Right cardiac atrium (tissue), 5 donors: ENCODE results near the gene SUN5. TPM values are rescaled to one million over a fixed set of nuclear protein-coding genes. Genes with fewer than 3 reads are reported as not detected.

Source experiments
- ATAC-seq, 2 donors: fragments of 200-7000 bp; cut with Tn5 transposase; one replicate each; pipeline versions ENCODE4 v1.8.0 to v1.9.1; 2020; ENCODE audit warnings: moderate library complexity in 2 of 2, mild to moderate bottlenecking in 1 of 2
- DNase-seq, 3 donors: peaks; one replicate each; pipeline ENCODE4 v3.0.0-alpha.2; 2020
- H3K27ac ChIP-seq: one replicate; pipeline ENCODE4 v1.5.1; 2013; ENCODE audit warnings: mild to moderate bottlenecking, low read length, control low read depth, moderate library complexity
- H3K27me3 ChIP-seq: one replicate; pipeline ENCODE4 v1.6.1; 2013; ENCODE audit not compliant: control insufficient read depth, insufficient read depth
- H3K4me1 ChIP-seq: one replicate; pipeline ENCODE4 v1.6.1; 2013; ENCODE audit warnings: low read length; ENCODE audit not compliant: control insufficient read depth, insufficient read depth
- H3K4me3 ChIP-seq: one replicate; pipeline ENCODE4 v1.5.1; 2013; ENCODE audit warnings: low read length, control low read depth
- H3K9me3 ChIP-seq: one replicate; pipeline ENCODE4 v1.6.1; 2013; ENCODE audit warnings: low read length; ENCODE audit not compliant: control insufficient read depth
- WGBS: extraction: QIAGEN DNeasy Blood & Tissue Kit; methylation state at CpG from one replicate; pipeline ENCODE4 v1.1.7; 2013; 5-methylcytosine and 5-hydroxymethylcytosine counted together
- intact Hi-C, 4 donors: fragments of 100-400 bp; cut with DNase I; formaldehyde crosslinking; loops; one replicate each; pipeline versions ENCODE4 v1.11.0 to v1.14.0; 2022 to 2023
- polyA plus RNA-seq: library from polyadenylated mRNA; stranded (reverse); fragments of 200-250 nt; gene quantifications from one replicate; pipeline ENCODE4 v1.2.3, GENCODE V29; 2013
- total RNA-seq, 4 donors: library from RNA; stranded (reverse); fragmentation: NEBNext Ultra II Directional; extraction: Animal tissue kit (Norgen Biotek cat#: 25700); gene quantifications; one replicate each; pipeline ENCODE4 v1.2.1, GENCODE V29; 2021
- donor health status: healthy with polysubstance abuse.
- donor health status: DM: no; HTN: yes; CAD: no.
- donor health status: DM: no; HTN: no; CAD: no.
- donor health status: DM: no; HTN: yes; CAD: no; lungs with severe emphysema.
- donor health status: DM: yes; HTN: yes; CAD: no.

Gene SUN5
- total and polyA plus RNA-seq, 5 donors: not detected

GRCh38 chr20:33026072-33026778, 22.0 kb upstream of the SUN5 start:
- intact Hi-C loops: no loop called here
- 61% methylated on average over 5 of the region's 5 CpGs for WGBS
- DNase-seq (no peak), ATAC-seq (no peak)
- Histone ChIP-seq H3K27ac (no peak overlapping the region), H3K4me3 (no peak overlapping the region), H3K27me3 (no peaks in the 10 kb centered on the region), H3K9me3 (no peaks in the 10 kb centered on the region), H3K4me1 (no peaks in the 10 kb centered on the region)

- no peak for DNase-seq
- Histone ChIP-seq H3K27ac (no peak overlapping the region), H3K4me3 (no peak overlapping the region), H3K9me3 (no peaks in the 10 kb centered on the region), H3K4me1 (no peaks in the 10 kb centered on the region), H3K27me3 (no peaks in the 10 kb centered on the region)
- no peak for ATAC-seq
- 47% methylated on average over 9 of the region's 9 CpGs for WGBS
- intact Hi-C loops: no loop called here
Measured at GRCh38 chr20:33025318-33025876, 21.2 kb upstream of the SUN5 start.

- 70% methylated on average over 5 of the region's 5 CpGs for WGBS
- H3K4me1 ChIP-seq: no peaks in the 10 kb centered on the region
- no peak for DNase-seq
Measured at GRCh38 chr20:33024609-33025317, 20.5 kb upstream of the SUN5 start.

DNA sequence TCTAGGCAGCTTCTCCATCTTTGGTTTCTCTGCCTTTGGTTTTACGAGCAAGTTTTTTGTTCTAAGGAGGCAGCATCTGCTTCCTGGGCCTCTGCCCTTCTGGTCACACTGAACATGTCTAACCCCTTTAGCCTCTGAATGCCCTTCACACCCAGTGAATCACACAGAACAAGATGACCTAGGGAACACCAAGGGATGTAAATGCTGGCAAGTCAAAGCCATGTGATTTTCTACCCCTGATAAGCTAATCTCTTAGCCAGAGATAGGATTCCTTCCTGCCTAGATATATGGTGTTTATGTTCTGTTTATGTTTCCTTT, 20.0 kb upstream of the SUN5 start:
- intact Hi-C loops: no loop called here
- no peaks in the 10 kb centered on the region for H3K27me3 ChIP-seq
- 63% methylated on average over 1 of the region's 1 CpG for WGBS
- DNase-seq (no peak), ATAC-seq (no peak)
- no peaks in the 10 kb centered on the region for H3K9me3 ChIP-seq
- H3K27ac ChIP-seq: no peak overlapping the region
- H3K4me1 ChIP-seq: no peaks in the 10 kb centered on the region
- H3K4me3 ChIP-seq: no peak overlapping the region

More at GRCh38 chr20:33024609-33025317, 20.5 kb upstream of the SUN5 start:
- Histone ChIP-seq H3K27me3 (no peaks in the 10 kb centered on the region), H3K9me3 (no peaks in the 10 kb centered on the region), H3K4me3 (no peak overlapping the region), H3K27ac (no peak overlapping the region)
- intact Hi-C loops: no loop called here
- no peak for ATAC-seq

DNA sequence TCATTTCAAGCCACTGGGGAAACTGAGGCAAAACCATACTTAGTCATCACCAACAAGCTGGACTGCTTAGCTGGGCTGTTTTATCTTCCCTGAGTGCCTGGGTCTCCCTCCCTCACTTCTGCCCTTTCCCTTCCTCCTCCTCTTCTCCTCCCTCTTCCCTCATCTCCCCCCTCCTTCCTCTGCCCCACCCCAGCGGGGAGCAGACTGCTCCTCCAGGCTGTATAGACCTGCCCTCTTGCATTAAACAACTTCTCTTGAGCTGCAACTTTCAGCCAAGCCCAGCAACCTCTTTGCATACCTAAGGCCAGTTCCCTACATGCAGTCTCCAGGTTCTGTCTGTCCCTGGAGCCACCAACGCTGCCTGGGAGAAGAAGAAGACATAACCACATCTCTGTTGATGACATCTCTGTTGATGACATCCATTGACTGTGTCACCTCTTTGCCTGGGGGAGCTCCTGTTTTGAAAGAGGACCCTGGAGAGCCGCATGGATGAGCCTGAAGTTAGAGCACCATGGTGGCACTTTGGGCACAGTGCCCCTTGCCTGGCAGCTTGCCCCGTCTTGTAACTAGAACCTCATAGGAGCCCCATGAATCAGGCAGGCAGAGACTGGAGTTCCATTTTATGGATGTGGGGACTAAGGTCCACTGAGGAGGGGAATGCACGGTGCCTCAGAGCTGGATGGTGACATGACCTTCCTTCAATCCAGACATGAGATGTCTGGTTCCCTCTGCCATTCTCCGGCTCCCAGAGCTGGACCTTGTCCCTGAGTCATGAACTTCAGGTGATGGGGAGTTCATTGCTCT, 19.4 kb upstream of the SUN5 start:
- no peak overlapping the region for H3K27ac ChIP-seq
- DNase-seq: no peak
- H3K9me3 ChIP-seq: no peaks in the 10 kb centered on the region
- H3K4me1 ChIP-seq: no peaks in the 10 kb centered on the region
- no peak overlapping the region for H3K4me3 ChIP-seq
- no peaks in the 10 kb centered on the region for H3K27me3 ChIP-seq
- no peak for ATAC-seq
- 67% methylated on average over 6 of the region's 6 CpGs for WGBS
- intact Hi-C loops: no loop called here

DNA sequence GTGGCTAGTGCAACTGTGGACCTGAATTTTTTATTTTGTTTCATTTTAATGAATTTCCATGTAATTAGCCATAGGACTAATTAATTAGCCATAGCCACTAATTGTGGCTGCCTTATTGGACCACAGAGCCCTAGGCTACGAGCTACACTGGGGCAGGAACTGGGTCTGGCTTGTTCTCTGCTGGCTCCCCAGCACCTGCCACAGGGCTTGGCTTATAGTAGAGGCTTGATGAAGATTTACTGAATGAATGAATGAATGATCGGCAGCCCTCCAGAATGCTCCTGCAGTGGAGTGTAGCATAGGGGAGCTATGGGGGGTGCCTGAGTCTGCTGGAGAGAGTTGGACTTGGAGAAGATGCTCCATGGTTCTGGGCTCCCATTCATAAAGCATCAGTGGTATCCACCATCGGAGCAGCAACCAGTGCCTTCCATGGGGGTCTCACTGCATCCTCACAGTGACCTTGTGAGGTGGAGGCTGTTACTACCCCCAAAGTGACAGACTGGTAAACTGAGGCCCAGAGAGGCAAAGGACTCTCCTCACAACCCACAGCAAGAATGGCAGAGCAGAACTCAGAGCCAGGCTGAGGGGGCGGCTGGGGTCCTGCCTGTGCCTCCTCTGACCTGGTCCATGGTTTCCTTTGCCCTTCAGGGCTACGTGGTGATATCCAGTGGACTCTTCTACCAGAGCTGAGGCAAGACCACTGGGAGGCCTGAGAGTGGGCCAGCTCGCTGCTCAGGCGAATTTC, 18.6 kb upstream of the SUN5 start:
- intact Hi-C loops: no loop called here
- H3K27me3 ChIP-seq: no peaks in the 10 kb centered on the region
- no peak overlapping the region for H3K27ac ChIP-seq
- WGBS: 83% methylated on average over 7 of the region's 7 CpGs
- no peak for DNase-seq
- H3K4me3 ChIP-seq: no peak overlapping the region
- H3K4me1 ChIP-seq: no peaks in the 10 kb centered on the region
- H3K9me3 ChIP-seq: no peaks in the 10 kb centered on the region
- ATAC-seq: no peak

DNA sequence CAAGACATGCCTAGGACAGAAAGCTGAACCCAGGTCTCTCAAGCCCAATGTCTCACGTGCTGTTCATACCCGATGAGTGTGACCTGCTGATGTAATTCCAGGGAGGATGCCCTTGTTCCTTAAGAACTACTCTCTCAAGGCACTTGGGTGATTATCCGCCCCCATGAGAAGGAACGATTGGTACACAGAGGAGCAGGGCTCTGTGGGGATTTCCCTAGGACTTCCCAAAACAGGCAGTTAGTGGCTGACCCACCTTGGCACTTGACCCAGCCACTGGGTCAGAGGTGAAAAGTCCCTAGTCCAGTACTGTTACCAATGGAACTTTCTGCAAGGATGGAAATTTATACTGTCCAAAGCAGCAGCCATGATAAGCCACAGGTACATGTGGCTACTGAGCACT, 18.1 kb upstream of the SUN5 start:
- no peak for DNase-seq
- no peaks in the 10 kb centered on the region for H3K27me3 ChIP-seq
- H3K27ac ChIP-seq: no peak overlapping the region
- H3K9me3 ChIP-seq: no peaks in the 10 kb centered on the region
- H3K4me3 ChIP-seq: no peak overlapping the region
- WGBS: 65% methylated on average over 4 of the region's 4 CpGs
- H3K4me1 ChIP-seq: no peaks in the 10 kb centered on the region
- intact Hi-C loops: no loop called here
- ATAC-seq: no peak

GRCh38 chr20:33021879-33022278, 17.6 kb upstream of the SUN5 start:
- Histone ChIP-seq H3K4me3 (no peak overlapping the region), H3K27me3 (no peaks in the 10 kb centered on the region), H3K9me3 (no peaks in the 10 kb centered on the region), H3K4me1 (no peaks in the 10 kb centered on the region), H3K27ac (no peak overlapping the region)
- intact Hi-C loops: no loop called here
- no peak for DNase-seq
- 73% methylated on average over 3 of the region's 3 CpGs for WGBS
- no peak for ATAC-seq

DNA sequence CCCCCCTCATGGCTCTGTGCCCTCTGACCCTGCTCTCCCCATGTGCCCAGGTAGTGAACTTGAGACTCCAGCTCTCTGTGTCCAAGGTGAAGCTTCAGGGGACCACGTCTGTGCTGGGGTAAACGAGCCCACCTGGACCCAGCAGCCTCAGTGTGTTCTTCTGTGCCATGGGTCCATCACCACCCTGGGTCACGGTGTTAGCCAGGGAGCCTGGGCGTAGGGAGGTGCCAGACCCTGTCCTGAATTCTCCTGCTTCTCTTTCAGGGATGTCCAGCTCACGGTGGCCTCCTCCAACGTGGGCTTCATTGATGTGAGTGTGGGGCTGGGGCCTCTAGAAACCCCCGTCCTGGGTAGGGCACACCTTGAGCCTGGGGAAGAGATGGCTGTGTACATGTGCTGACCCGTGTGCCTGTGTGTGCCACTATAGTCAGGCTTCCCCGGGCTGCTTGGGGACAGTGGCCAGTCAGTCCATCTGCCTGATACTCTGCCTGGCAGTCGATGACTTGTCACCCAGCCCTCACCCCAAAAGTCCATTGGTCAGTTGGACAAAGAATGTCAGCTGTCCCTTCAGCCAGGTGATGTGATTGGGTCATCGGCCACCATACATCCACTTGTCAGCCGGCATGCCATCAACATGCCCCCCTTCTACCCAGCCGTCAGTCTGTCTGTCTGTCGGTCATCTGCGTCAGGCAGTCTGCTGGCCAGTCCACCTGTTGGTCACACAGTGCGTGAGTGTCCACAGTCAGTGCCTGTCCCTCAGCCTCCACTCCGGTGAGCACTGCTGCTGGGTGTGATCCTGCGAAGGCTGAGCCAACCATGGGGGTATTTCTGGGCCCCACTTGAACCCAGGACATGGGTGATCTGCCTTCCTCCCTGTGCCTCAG, 16.3 kb upstream of the SUN5 start:
- Histone ChIP-seq H3K4me3 (no peak overlapping the region), H3K9me3 (no peaks in the 10 kb centered on the region), H3K27me3 (no peaks in the 10 kb centered on the region), H3K27ac (no peak overlapping the region), H3K4me1 (no peaks in the 10 kb centered on the region)
- DNase-seq (no peak), ATAC-seq (no peak)
- intact Hi-C loops: no loop called here
- whole genome bisulfite sequencing: 89% methylated on average over 18 of the region's 18 CpGs
